Esophagus muscularis mucosa (tissue), 3 donors: Measurements from ENCODE around the gene VPS35L.

Experiments used
- POLR2A ChIP-seq: fragments of 450-650 bp; IDR thresholded peaks from one replicate; pipeline ENCODE4 v1.6.1; 2017; ENCODE audit warnings: antibody characterized with exemption, moderate library complexity, mild to moderate bottlenecking, low read depth
- TF ChIP-seq, protein P1 (sequence below), 3 experiments: fragments of 200-600 bp in 2 of 3; fragments of 450-650 bp in 1 of 3; sonication (generic) in 2 of 3; IDR thresholded peaks; one replicate each; pipeline ENCODE4 v1.5.1; 2017 to 2019; ENCODE audit warnings: antibody characterized with exemption in 3 of 3, mild to moderate bottlenecking in 2 of 3, moderate library complexity in 1 of 3

DNA sequence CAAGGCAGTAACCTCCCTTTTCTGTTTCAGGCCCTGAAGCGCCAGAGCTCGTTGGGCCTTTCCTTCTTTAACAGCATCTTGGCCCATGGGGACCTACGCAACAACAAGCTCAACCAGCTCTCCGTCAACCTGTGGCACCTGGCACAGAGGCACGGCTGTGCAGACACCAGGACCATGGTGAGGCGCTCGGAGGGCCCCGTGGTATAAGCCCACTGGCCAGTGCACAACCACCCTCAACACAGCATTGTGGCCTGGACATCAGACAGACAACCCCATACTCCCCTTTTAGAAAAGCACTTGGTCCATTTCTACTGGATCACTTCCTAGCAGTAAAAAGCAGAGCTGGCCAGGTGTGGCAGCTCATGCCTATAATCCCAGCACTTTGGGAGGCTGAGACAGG lies 144.0 kb downstream of the VPS35L start:
- no peak for TF ChIP-seq POLR2A
- TF ChIP-seq, protein P1, sequence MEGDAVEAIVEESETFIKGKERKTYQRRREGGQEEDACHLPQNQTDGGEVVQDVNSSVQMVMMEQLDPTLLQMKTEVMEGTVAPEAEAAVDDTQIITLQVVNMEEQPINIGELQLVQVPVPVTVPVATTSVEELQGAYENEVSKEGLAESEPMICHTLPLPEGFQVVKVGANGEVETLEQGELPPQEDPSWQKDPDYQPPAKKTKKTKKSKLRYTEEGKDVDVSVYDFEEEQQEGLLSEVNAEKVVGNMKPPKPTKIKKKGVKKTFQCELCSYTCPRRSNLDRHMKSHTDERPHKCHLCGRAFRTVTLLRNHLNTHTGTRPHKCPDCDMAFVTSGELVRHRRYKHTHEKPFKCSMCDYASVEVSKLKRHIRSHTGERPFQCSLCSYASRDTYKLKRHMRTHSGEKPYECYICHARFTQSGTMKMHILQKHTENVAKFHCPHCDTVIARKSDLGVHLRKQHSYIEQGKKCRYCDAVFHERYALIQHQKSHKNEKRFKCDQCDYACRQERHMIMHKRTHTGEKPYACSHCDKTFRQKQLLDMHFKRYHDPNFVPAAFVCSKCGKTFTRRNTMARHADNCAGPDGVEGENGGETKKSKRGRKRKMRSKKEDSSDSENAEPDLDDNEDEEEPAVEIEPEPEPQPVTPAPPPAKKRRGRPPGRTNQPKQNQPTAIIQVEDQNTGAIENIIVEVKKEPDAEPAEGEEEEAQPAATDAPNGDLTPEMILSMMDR (IDR thresholded peaks at IDR 0.05): no peak
